HG02852 (cell line): ENCODE measurements around the gene PRKN.
"Not testable (repeated sequence)": the region's sequence is repeated elsewhere in the genome, so short reads cannot be mapped to it uniquely, and the experiment has no call there.

Experiments
- ATAC-seq: cut with Tn5 transposase; IDR thresholded peaks from one replicate; pipeline ENCODE4 v1.9.1; 2021; ENCODE audit warnings: mild to moderate bottlenecking, moderate library complexity; ENCODE audit not compliant: unreplicated experiment

Gene PRKN

DNA sequence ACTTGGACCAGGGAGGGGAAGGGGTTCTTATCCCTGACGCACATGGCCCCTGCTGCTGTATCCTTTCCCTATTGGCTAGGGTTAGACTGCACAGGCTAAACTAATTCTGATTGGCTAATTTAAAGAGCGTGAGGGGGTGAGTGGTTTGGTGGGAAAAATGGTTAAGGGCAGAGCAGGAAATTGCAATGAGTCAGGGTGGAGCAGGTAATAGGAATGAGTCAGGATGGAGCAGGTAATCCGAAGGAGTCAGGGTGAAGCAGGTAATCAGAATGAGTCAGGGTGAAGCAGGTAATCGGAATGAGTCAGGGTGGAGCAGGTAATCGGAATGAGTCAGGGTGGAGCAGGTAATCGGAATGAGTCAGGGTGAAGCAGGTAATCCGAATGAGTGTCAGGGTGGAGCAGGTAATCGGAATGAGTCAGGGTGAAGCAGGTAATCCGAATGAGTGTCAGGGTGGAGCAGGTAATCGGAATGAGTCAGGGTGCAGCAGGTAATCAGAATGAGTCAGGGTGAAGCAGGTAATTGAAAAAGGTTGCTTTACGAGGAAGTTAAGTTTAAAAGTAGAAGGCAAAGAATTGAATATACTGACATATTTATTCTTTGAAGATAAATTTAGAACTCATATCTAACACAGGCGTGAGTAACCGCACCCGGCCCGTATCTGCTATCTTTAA is 1412.2 kb downstream of the PRKN start:
- ATAC-seq = not testable (repeated sequence)

DNA sequence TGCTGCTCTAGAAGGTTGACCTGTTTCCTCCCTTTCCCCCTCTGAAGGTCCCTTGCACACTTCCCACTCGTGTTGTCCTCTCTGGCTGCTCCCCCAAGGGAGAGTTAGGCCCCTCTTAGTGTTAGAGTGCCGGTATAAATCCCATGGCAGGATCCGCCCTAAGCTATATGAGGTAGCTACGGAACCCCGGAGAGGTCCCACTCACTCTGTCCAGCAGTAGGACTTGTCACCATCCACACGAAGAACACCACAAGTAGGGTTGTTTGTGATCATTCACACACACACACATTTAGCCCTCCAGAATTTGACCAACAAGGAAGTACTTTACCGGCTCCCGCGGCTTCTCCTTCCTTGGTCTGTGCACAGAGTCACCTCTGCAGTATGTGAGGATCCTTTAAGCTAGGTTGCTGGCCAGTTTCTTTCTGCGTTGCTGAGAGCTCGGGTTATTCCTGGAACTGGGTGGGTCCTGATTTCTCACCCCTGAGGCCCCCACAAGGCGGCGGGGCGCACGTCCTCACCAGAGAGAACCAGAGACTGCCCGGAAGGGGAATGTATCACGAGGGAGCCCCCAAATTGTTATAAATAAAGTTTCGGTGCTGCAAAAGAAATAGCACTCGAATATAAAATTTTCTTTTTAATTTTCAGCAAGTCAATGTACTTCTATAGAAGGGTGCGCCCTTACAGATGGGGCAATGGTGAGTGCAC is 1412.9 kb downstream of the PRKN start:
- not testable (repeated sequence) for ATAC-seq

DNA sequence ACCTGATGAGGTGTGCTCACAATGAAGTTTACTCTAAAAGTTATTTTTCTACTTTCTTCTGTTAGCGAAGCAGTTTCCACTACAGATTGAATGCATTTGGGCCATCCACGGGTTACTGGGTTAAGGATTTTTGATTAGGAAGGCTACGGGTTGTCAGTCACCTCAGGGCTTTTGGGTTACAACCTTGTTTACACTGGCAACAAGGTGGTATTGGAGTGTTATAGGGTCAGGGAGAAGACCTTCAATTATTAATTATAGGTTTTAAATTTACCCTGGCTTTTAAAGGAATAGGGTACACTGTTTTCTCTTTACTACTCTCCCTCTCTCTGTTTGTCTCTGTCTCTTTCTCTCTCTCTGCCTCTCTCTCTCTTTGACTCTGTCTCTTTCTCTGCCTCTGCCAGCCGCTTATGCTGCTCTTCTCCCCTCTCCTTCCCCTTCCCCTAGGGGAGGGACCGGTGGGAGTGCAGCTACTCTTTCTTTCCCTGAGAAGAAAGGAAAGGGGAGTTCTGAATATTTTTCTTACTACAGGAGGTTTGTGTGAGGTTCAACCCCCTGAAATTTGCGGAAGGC is 1413.5 kb downstream of the PRKN start:
- no peak for ATAC-seq

DNA sequence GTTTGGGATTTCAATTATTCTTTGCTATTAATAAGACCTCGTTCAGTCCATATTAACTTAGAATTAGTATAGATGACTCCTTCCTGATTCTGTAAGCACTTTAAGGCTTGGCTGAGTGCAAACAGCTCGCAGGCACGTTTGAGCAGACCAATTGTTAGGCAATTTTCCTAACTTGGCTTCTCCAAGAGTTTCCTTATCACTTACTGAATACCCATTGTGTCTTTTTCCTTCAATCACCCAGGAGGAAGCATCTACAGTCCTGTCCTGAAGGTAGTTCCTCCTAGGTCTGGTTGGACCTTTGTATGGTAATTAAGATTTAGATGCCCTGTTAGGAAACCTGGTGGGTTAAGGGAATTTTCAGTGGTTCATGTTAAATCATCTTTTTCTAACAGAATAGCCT is 1414.1 kb downstream of the PRKN start:
- ATAC-seq = not testable (repeated sequence)

DNA sequence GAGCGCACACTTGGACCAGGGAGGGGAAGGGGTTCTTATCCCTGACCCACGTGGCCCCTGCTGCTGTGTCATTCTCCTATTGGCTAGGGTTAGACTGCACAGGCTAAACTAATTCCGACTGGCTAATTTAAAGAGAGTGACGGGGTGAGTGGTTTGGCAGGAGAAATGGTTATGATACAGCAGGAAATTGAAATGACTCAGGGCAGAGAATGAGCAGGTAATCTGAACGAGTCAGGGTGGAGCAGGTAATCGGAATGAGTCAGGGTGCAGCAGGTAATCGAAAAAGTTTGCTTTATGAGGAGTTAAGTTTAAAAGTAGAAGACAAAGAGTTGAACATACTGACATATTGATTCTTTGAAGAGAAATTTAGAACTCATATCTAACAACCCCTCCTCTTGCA is 1417.8 kb downstream of the PRKN start:
- not testable (repeated sequence) for ATAC-seq

DNA sequence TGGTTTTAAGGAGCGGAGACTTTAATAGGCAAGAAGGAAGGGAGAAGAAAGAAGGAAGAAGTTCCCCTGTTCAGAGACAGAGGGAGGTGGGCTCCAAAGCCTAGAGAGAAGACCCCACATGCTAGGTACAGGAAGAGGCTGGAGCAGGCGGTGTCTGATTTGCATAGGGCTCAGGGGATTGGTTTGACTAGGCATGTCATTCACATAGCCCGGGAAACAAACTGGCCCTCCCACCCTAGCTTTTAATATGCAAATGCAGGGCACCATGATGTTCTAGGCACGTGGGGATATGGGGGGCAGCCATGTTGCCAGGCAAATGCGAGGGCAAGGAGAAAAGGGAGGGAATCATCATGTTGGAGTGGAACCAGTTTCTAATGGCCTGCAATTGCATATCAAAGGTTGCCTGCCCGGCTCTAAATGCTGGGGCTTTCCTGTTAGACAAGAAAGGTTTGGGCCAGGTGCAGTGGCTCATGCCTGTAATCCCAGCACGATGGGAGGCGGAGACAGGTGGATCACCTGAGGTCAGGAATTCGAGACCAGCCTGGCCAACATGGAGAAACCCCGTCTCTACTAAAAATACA is 1419.4 kb downstream of the PRKN start:
- ATAC-seq = no peak

DNA sequence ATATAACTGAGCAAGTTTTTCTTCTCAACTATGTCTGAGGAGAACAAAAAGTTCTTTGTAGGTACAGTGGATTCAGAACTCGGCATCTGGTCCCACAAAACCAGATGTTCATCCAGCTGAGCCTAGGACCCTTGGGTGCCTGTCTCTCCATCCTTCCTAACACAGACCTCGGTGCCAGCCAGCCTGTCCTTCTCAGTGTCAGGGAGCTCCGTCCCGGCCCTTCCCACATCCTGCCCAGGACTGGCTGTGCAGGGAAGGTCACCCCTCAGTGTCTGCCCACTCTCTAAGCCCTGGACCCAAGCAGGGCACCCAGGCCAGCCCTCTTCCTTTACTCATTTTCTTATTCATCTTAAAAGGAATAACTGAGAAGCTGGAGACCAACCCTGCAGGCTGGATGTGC is 1421.7 kb downstream of the PRKN start:
- no peak for ATAC-seq

DNA sequence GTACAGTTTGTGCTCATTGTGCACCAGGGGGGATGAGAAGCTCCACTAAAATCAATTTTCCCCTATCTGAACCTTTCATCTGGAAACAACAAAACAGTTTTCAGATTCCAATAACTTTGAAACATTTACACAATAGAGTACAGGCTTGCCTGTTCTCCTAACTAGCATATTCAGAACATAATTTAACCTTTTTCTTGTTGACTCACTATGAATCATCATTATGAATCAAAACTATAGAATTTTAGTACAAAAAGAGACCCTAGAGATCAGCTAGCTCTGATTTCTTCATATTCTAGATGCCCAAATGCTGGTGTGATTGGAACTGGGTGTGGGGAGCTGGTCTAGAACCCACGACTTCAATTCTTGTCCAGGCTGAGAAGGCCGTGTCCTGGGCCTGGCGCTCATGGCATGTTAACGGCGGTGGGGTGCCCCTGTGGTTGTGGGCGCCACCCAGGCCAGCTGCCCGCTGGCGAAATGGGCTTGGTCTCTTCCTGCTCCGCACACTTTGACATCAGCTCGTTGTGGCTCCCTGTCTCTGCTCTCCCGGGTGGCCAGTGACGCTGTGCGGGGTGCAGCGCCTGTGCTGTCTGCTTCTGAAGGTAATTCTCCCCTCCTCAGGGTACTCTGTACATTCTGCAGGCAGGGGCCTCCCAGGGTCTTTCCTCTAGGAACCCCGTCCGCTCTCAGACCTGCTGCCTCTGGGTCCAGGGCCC is 1423.8 kb downstream of the PRKN start:
- ATAC-seq = no peak

DNA sequence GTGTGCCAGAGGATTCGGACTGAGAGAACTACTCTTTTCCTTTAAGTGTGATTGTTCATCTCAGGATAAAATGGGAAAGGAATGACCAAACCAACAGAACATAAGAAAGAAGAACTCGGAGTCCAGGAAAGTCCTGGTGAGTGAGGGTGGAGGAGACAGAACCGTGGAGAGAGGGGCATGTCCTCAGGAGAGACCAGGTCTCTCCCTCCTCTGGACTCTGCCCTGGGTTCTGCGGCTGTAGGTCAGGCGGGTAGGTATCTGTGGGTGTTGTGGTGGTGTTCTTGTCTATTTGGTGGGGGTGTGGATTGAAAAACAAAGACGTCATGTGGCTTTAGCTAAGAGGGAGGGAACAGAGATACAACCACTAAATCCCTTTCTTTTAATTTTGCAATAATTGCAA is 1424.6 kb downstream of the PRKN start:
- ATAC-seq = no peak

DNA sequence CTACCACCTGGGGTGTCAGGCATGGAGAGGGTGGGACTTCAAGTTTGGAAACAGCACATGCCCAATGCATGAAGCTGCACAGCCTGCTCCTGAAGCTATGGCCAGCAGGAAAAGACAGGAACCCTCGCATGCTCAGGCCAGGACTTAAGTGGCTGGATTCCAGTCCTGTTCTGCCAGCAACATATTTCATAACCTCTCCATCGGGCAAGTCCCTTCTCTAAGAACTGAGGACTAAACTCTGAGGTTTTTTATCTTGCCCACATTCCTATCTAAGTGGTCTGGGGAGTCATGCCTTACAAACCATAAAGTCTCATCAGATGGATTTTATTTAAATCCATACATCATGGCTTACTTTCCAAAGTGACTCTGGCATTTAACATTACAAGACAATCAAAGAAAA is 1426.2 kb downstream of the PRKN start:
- no peak for ATAC-seq

DNA sequence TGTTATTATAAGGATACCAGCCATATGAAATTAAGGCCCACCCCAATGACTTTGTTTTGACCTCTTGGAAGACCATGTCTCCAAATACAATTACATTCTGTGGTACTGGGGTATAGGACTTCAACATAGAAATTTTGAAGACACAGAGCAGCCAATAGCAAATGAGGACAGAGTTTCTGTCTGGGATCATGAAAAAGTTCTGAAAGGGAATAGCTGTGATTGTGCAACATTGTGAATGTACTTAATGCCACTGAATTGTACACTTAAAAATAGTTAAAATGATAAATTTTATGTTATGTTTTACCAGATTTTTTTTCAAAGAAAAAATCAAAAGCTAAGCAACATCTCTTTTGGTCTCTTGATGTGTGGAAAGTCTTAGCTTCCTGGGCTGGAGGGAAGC is 1426.7 kb downstream of the PRKN start:
- no peak for ATAC-seq

DNA sequence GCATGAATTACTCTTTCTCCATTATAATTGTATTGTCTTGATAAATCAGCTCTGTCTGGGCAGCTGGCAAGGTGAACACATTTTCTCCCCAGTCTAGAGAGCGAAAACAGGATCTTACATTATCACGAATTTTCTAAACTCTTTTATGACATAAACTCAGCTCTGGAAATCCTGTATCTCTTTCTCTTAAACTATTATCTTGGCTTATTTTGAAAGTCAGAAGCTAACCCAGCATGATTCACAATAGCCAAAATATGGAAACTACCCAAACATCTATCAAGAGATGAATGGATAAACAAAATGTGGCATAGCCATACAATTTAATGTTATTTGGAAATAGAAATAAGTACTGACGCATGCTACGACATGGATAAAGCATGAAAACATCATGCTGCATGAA is 1427.8 kb downstream of the PRKN start:
- ATAC-seq = no peak
